Nephron (organoid): ENCODE results near the gene BHLHA15.

Source experiments
- H3K27ac Mint-ChIP-seq, 3 experiments: 2 replicates each; pipeline ENCODE4 v1.8.0; 2020; ENCODE audit warnings: mixed read lengths in 3 of 3, mild to moderate bottlenecking in 2 of 3, moderate library complexity in 1 of 3
- H3K27me3 Mint-ChIP-seq: 2 replicates; pipeline ENCODE4 v1.8.0; 2021; ENCODE audit warnings: low read depth, mild to moderate bottlenecking, moderate library complexity, mixed read lengths
- H3K36me3 Mint-ChIP-seq: 2 replicates; pipeline ENCODE4 v1.8.0; 2020; ENCODE audit warnings: low read depth, mixed read lengths
- H3K4me1 Mint-ChIP-seq: 2 replicates; pipeline ENCODE4 v1.8.0; 2020; ENCODE audit warnings: mixed read lengths
- H3K4me3 Mint-ChIP-seq, 3 experiments: 2 replicates each; pipeline ENCODE4 v1.8.0; 2020; ENCODE audit warnings: mild to moderate bottlenecking in 3 of 3, mixed read lengths in 3 of 3, moderate library complexity in 2 of 3
- H3K9me3 Mint-ChIP-seq: 2 replicates; pipeline ENCODE4 v1.8.0; 2020; ENCODE audit warnings: mixed read lengths
- TF ChIP-seq, protein P1 (sequence below), 3 experiments: fragments of 200-600 bp; sonication (generic); IDR thresholded peaks; one replicate each; pipeline ENCODE4 v1.5.0; 2021; ENCODE audit warnings: antibody characterized with exemption in 3 of 3; ENCODE audit not compliant: unreplicated experiment in 3 of 3

BHLHA15 gene

DNA sequence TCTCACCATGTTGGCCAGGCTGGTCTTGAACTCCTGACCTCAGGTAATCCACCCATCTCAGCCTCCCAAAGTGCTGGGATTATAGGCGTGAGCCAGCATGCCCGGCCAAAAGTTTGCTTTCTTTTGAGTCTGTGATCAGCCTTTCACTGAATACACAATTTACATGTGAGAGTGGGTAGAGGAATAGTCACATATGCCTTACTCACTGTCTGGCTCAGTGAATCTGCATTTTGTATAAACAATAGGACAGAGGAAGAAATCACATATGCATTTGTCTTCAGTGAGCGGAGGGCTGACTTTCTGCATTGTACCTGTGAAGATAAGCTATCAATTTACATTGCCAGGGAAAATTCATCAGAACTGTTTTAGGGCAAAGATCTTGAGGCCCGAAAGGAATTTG is 43.3 kb downstream of the BHLHA15 start:
- TF ChIP-seq, protein P1, sequence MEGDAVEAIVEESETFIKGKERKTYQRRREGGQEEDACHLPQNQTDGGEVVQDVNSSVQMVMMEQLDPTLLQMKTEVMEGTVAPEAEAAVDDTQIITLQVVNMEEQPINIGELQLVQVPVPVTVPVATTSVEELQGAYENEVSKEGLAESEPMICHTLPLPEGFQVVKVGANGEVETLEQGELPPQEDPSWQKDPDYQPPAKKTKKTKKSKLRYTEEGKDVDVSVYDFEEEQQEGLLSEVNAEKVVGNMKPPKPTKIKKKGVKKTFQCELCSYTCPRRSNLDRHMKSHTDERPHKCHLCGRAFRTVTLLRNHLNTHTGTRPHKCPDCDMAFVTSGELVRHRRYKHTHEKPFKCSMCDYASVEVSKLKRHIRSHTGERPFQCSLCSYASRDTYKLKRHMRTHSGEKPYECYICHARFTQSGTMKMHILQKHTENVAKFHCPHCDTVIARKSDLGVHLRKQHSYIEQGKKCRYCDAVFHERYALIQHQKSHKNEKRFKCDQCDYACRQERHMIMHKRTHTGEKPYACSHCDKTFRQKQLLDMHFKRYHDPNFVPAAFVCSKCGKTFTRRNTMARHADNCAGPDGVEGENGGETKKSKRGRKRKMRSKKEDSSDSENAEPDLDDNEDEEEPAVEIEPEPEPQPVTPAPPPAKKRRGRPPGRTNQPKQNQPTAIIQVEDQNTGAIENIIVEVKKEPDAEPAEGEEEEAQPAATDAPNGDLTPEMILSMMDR (IDR thresholded peaks at IDR 0.05; ENCODE audit: unreplicated experiment in 3 of 3), result no peak
- Mint-ChIP-seq H3K4me3 (peak overlapping the region in 1 of 3 experiments; percentile 62), H3K36me3 (peaks cover 10% of the 10 kb centered on the region), H3K27ac (no peak overlapping the region), H3K27me3 (no peaks in the 10 kb centered on the region), H3K4me1 (peaks cover 22% of the 10 kb centered on the region), H3K9me3 (no peaks in the 10 kb centered on the region)

DNA sequence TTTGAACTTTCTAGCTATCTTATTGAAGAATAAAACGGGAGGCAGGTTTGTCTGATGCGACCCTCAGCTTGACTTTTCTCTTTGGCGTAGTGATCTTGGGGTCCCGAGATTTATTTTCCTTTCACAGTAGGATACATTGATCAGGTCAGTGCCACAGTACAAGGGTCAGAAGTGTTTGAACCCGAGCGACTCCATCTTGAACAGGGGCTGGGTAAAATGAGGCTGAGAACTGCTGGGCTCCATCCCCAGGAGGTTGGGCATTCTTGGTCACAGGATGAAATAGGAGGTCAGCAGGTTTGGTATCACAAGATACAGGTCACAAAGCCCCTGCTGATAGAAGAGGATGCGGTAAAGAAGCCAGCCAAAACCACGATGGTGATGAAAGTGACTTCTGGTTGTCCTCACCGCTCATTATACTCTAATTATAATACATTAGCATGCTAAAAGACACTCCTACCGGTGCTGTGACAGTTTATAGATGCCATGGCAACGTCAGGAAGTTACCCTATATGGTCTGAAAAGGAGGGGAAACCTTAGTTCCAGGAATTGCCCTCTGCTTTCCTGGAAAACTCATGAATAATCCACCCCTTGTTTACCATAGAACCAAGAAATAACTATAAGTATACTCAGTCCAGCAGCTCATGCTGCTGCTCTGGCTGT is 43.8 kb downstream of the BHLHA15 start:
- TF ChIP-seq, protein P1 (IDR thresholded peaks at IDR 0.05; ENCODE audit: unreplicated experiment in 3 of 3), result no peak
- peaks cover 19% of the 10 kb centered on the region for H3K4me1 Mint-ChIP-seq
- peak overlapping the region; percentile 13 to 62 (median 50) for H3K4me3 Mint-ChIP-seq
- peaks cover 10% of the 10 kb centered on the region for H3K36me3 Mint-ChIP-seq
- H3K9me3 Mint-ChIP-seq, result no peaks in the 10 kb centered on the region
- no peaks in the 10 kb centered on the region for H3K27me3 Mint-ChIP-seq
- H3K27ac Mint-ChIP-seq, result no peak overlapping the region

DNA sequence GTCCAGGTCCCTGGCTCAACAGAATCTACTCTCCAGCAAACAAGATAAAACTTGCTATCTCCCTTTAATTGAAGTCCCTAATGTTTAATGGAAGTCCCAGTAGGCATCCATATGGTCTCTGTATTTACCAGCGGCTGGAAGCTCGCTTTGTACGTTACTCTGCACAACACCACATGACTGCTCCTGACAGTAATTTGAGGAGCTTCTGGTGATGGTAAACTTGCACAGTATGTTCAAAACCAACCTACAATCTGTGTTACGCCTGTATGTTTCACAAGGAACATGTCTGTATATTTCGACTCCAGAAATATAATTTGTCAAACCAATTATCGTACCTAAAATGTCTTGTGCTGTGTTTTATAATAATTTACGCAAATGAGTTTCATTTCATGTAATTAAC is 45.2 kb downstream of the BHLHA15 start:
- Mint-ChIP-seq H3K4me3 (no peak overlapping the region), H3K9me3 (no peaks in the 10 kb centered on the region), H3K27me3 (no peaks in the 10 kb centered on the region), H3K36me3 (peaks cover 10% of the 10 kb centered on the region), H3K4me1 (peaks cover 7% of the 10 kb centered on the region), H3K27ac (no peak overlapping the region)
- TF ChIP-seq, protein P1 (IDR thresholded peaks at IDR 0.05; ENCODE audit: unreplicated experiment in 3 of 3), result no peak

DNA sequence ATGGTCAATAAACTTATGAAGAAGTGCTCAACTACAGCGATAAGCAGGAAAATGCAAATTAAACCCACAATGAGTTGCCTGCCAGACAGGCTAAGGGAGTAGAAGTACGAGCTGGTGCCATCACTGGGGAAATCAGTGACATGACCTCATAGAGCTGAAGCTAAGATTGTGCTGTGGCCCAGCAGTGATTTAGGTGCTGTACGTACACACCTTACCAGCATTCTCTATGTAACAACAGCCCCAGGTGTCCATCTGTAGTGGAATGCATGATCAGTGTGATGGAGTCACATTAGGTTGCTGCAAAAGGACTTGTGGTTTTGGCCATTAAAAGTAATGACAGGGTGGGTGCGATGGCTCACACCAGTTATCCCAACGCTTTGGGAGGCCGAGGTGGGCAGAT is 46.5 kb downstream of the BHLHA15 start:
- TF ChIP-seq, protein P1 (IDR thresholded peaks at IDR 0.05; ENCODE audit: unreplicated experiment in 3 of 3), result no peak
- Mint-ChIP-seq H3K9me3 (no peaks in the 10 kb centered on the region), H3K27me3 (no peaks in the 10 kb centered on the region), H3K27ac (no peak overlapping the region), H3K4me1 (peaks cover 3% of the 10 kb centered on the region), H3K4me3 (no peak overlapping the region), H3K36me3 (peaks cover 21% of the 10 kb centered on the region)
